Activated CD8-positive, alpha-beta memory T cell treated with anti-CD3 and anti-CD28 coated beads, Interleukin-2, amount 50 U/mL, for 4 hours (primary cell): ENCODE measurements around the gene ALKBH5.

ENCODE experiments used
- DNase-seq: peaks from one replicate; pipeline ENCODE4 v3.0.0-alpha.2; 2020

The ALKBH5 gene

GRCh38 chr17:18248300-18248731 is 64.7 kb downstream of the ALKBH5 start:
- peak; percentile 68 for DNase-seq

GRCh38 chr17:18248811-18249210 is 65.2 kb downstream of the ALKBH5 start:
- DNase-seq: no peak

- DNase-seq: no peak
Observed at GRCh38 chr17:18250259-18250658, 66.6 kb downstream of the ALKBH5 start.

- DNase-seq: no peak
Observed at GRCh38 chr17:18250708-18251107, 67.1 kb downstream of the ALKBH5 start.

- no peak for DNase-seq
Observed at GRCh38 chr17:18251204-18251603, 67.6 kb downstream of the ALKBH5 start.

- DNase-seq: no peak
Observed at GRCh38 chr17:18252160-18252559, 68.5 kb downstream of the ALKBH5 start.

GRCh38 chr17:18253187-18253884 is 69.7 kb downstream of the ALKBH5 start:
- no peak for DNase-seq

- no peak for DNase-seq
Observed at GRCh38 chr17:18253947-18254821, 70.6 kb downstream of the ALKBH5 start.

- DNase-seq: no peak
Observed at GRCh38 chr17:18254888-18255649, 71.4 kb downstream of the ALKBH5 start.

- DNase-seq: no peak
Observed at GRCh38 chr17:18256351-18256750, 72.7 kb downstream of the ALKBH5 start.

- DNase-seq: no peak
Observed at GRCh38 chr17:18256776-18257175, 73.1 kb downstream of the ALKBH5 start.

- no peak for DNase-seq
Observed at GRCh38 chr17:18257268-18257981, 73.8 kb downstream of the ALKBH5 start.

GRCh38 chr17:18257982-18258355 is 74.3 kb downstream of the ALKBH5 start:
- peak; percentile 43 for DNase-seq

- DNase-seq: peak; percentile 64
Observed at GRCh38 chr17:18258356-18259038, 74.9 kb downstream of the ALKBH5 start, which contains the start of gene FLII. Gene FLII, minus strand, starts transcription at chr17:18258738. Its CDS starts 48 bp downstream, at chr17:18258690.
